Measurements from ENCODE around the gene USP40.

USP40 gene

GRCh38 chr2:233477548-233478433 is 88.8 kb downstream of the USP40 start:
- DNase-seq (ENCODE audit: low read depth in 1 of 2, low spot score in 1 of 2), result no peak

- no peak for DNase-seq (ENCODE audit: low read depth in 1 of 2, low spot score in 1 of 2)
Observed at GRCh38 chr2:233476651-233477547, 89.7 kb downstream of the USP40 start.

DNA sequence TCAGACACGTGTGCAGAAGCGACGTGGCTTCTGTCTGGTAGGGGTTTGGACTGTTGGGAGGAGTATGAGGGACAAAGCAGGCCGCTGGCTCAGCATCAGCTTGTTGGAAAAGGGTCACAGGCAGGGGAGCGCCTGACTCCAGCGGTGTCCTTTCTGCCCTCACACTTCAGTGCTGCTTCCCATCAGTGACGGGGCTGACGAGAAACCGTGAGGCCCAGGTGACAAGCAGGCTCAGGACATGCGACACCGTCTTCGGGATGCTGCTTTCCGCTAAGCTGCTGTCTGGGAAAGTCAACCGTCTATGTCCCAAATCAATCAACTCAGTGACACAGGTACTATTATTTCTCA is 90.5 kb downstream of the USP40 start:
- DNase-seq (ENCODE audit: low read depth in 1 of 2, low spot score in 1 of 2), result no peak

DNA sequence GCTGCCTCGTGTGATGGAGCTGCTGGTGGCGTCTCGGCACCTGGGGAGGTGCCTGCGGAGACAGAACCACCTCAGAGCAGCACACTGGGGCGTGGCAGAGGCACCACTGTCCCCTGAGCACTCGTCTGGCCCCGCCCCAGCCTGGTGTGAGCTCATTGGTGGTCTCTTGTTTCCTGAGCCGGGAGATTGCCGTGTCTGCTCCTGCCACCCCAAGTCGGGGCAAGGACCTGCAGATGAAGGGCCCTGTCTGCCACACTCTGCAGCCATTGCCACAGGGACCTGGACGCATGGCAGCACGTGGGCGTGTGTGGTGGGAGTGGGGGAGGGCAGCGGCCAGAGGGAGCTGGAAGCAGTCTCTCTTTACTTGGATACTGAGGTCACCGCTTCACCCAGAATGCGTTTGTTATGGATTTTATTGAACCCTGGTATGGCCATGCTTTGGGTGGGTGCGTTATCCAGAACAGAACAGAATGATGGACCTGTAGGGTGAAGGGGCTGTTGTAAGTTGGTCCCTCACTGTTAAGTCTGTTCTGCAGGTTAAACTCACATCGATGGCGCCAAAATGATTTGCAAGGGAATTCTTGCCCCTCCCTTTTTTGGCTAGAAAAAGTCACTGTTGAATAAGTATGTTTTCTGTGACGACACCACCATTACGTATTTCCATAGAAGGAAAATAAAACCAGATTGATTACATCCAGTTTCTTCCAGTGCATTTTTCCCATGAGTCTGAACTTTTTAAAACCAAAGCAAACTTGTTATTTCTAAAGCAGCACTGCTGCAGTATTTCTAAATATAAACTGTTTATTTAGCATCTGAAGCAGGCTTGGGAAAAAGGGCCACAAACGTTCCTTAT is 92.0 kb downstream of the USP40 start:
- no peak for DNase-seq (ENCODE audit: low read depth in 1 of 2, low spot score in 1 of 2)

DNA sequence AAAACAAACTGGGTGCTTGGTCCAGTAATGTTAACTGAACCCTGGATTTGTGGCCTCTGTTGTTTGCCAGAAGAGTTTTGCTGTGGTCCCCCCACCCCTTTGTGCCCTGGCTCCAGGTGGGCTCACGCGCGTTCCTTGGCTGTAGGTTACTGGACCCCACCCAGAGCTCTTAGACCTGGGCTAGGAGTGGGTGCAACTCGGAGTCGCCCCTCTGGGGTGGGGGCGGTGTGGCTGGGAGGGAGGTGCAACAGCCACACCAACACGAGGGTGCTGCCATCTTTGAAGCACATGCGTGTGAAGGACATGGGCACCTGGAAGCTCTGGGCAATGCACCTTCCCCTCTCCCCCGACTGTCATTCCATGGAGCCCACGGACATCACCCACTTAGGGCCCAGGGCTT is 92.7 kb downstream of the USP40 start:
- no peak for DNase-seq (ENCODE audit: low read depth in 1 of 2, low spot score in 1 of 2)

DNA sequence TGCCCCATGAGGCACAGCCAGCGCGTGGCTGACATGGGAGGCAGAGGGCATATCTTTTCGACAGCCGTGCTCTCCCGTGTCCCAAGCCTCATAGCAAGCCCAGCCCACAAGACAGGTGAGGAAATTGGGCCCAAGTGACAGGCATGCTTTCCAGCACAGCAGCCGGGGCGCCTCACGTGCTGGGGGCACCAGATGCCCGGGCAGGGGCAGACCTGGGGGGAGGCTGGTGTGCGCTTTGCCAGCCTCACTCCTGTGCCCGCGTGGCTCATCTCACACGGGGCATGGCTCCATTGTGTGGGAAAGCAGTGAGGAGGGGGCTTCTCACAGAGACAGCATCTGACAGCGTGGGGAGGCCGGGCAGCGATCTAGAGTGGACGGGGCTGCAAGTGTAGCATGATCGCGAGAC is 93.2 kb downstream of the USP40 start:
- DNase-seq (ENCODE audit: low read depth in 1 of 2, low spot score in 1 of 2), result no peak

DNA sequence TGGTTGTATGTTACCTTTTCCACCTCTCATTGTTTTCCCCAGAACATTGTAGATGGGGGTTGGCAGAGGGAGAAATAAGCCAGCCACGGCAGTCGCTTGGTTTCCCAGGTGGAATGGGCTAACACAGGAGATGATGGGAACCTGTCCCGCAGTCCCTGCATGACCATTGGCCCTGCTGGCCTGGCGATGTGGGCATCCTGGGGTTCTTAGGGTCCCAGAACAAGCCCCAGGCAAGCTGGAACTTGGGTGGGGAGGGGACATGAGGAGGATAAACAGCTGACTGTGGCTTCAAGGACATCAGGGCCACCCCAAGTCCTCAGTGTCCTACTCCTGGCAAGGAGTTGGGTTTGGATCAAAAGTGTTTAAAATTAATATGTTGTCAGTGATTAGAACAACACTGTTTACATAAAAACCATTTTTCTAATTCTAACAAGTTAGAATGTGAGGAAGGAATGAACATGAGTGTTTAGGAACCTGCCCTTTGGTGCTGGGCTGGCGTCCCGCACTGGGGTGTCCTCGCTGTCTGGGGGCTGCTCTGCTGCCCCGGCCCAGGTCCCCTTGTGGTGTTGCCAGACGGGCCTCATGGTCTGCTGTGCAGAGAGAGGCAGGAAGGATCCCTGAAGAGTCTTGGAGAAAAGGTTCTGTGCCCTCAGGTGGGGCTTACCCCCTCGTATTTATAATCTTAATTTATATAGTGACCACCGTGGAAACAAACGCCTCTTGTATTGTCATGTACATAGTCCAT is 95.1 kb downstream of the USP40 start:
- no peak for DNase-seq (ENCODE audit: low read depth in 1 of 2, low spot score in 1 of 2)

DNA sequence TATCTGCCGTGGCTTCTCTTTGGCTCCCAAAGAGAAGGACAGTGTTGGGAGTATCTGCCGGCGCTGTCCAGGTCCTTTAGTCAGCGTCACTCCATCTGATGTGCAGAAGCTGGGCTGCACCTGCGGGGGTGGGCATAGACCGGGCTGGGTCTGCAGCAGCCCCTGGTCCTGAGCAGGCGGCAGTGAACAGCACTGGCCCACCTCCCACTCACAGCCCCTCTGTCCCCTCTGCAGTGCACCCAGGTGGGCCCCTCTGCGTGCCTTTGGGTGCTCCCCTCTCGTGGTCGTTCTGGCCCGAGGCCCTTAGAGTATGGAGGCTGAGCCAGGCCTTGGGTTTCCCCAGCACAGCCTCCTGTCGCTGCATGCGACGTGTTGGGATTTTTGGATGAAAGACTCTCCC is 95.7 kb downstream of the USP40 start:
- DNase-seq (ENCODE audit: low read depth in 1 of 2, low spot score in 1 of 2), result no peak

GRCh38 chr2:233470011-233470687 is 96.4 kb downstream of the USP40 start:
- DNase-seq (ENCODE audit: low read depth in 1 of 2, low spot score in 1 of 2), result no peak

- DNase-seq (ENCODE audit: low read depth in 1 of 2, low spot score in 1 of 2), result no peak
Observed at GRCh38 chr2:233469261-233470010, 97.1 kb downstream of the USP40 start.

DNA sequence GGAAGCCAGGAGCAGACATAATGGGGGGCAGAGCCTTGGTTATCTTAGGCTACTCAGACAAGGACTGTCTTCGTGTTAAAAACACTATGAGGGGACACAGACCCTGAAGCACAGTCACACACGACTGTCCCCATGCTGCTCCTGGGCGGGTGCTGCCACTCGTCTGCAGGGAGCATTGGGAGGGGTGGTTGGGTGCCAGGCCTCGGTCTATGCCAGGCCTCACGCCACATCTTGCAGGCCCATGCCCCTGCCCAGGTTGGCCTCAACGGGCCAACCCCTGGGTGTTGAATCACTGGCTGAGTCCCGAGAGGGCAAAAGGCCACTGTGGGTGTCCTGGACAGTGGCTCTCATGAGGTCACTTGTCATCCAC is 97.9 kb downstream of the USP40 start:
- no peak for DNase-seq (ENCODE audit: low read depth in 1 of 2, low spot score in 1 of 2)

DNA sequence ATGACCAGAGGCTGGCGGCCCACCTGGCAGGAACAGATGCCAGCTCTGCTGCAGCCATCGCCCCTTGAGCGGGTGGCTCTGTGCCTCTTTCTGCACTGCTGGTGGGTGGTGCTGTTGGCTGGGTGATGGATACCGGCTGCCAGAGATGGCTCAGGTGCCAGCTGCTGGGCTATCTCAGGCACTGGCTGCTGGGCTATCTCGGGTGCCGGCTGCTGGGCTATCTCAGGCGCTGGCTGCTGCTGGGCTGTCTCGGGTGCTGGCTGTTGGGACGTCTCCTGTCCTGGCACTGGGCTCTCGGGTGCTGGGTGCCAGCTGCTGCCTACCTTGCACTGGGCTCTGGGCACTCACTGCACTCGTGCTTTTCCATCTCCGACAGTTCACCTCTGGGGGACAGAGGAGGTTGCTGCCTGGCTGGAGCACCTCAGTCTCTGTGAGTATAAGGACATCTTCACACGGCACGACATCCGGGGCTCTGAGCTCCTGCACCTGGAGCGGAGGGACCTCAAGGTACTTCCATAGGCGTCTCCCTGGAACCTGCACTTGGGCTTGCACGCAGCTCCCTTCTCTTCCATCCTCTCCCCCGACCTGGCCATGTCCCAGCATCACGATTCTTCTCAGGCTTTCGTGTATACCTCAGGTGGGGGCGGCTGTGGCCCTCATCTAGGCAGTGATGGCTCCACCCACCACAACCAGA is 98.4 kb downstream of the USP40 start:
- DNase-seq (ENCODE audit: low read depth in 1 of 2, low spot score in 1 of 2), result no peak

DNA sequence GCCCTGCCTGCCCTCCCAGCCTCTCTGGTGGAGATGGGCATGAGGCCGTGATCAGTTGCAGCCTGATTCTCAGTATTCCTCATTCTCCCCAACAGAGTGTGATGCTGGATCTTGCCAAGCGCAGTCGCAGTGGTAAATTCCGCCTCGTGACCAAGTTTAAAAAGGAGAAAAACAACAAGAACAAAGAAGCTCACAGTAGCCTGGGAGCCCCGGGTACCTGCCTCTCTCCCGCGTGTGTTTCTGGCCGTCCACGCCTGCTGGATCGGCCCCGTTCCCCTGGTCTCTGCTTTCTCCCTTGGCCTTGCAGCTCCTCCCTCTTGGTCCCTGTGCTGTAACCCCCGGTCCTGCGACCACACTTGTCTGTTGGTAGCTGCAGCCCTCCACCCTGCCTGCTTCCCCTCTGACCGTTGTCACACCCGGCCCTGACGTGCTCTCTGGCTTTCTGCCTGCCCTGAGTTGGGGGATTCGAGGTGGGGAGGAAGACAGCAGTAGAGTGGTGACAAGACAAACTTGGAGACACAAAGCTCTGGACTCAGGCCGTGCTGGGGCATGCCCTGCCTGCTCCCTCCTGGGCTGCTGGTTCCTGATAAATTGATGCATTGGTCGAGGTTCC is 99.5 kb downstream of the USP40 start:
- no peak for DNase-seq (ENCODE audit: low read depth in 1 of 2, low spot score in 1 of 2)

DNA sequence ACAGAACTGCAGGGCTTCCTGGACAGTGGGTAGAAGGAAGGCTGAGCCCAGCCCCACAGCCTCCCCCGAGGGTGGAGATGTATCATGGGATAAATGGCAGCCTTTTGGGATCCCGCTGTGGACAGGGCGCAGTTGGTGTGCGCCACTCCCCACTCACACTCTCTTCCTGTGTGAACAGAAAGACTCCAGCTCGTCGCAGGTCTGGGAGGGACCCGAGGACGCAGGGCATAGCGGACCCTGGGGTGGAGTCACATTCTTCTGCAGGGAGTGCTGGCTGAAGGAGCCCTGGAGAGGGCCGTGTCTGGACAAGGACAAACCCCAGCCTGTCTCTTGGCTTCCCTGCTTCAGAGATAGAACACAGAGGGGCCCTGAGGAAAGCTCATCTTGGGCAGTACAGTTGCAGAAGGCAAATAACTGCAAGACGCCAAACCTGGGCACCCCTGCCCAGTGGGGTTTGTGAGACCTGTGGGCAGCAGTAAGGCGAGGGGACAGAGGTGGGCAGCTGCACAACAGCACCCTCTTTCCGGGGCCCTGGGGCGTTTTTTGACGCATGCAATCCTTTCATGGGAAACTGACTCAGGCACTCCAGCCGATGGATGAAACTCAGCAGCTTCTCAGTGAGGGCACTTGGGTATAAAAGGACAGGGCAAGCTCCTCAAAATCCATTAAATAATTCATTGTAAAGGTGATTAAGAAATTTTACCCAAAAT is 101.9 kb downstream of the USP40 start:
- no peak for DNase-seq (ENCODE audit: low read depth in 1 of 2, low spot score in 1 of 2)

DNA sequence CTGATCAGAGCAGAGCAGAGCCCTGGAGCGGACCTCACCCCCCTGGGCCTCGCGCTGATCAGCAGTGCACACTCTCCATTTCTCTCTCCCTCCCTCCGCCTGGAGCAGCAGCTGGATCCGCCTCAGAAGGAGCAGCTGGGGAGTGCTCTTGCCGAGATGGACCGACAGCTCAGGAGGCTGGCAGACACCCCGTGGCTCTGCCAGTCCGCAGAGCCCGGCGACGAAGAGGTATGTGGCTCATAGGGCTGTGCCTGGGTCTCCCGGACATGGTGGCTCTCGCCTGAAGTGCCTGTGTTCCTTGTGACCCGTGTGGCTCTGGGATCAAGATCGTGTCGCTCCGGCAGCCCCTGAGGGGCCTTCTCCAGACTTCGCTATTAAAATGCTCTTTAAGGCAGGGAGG is 102.5 kb downstream of the USP40 start:
- DNase-seq (ENCODE audit: low read depth in 1 of 2, low spot score in 1 of 2), result no peak

- DNase-seq (ENCODE audit: low read depth in 1 of 2, low spot score in 1 of 2), result no peak
Observed at GRCh38 chr2:233463586-233463985, 103.0 kb downstream of the USP40 start.

- no peak for DNase-seq (ENCODE audit: low read depth in 1 of 2, low spot score in 1 of 2)
Observed at GRCh38 chr2:233462826-233463470, 103.6 kb downstream of the USP40 start.
